Left lung (tissue), 10 donors: ENCODE measurements around the gene BCL2L14. TPM values are rescaled to one million over a fixed set of nuclear protein-coding genes. Genes with fewer than 3 reads are reported as not detected.

ENCODE experiments used
- ATAC-seq: fragments of 200-7000 bp; cut with Tn5 transposase; one replicate; pipeline ENCODE4 v1.9.1; 2020; ENCODE audit warnings: moderate library complexity
- DNase-seq, 4 donors: peaks; one replicate each; pipeline ENCODE4 v3.0.0-alpha.2; 2013 to 2020
- H3K27ac ChIP-seq, 2 donors: fragments of 200-600 bp; sonication (generic) in 1 of 2; one replicate each; pipeline versions ENCODE4 v1.5.0 to v1.8.0; 2020 to 2021
- H3K27me3 ChIP-seq, 2 donors: fragments of 200-600 bp; sonication (generic) in 1 of 2; one replicate each; pipeline versions ENCODE4 v1.5.0 to v1.8.0; 2020 to 2021
- H3K36me3 ChIP-seq, 2 donors: fragments of 200-600 bp; sonication (generic) in 1 of 2; one replicate each; pipeline versions ENCODE4 v1.5.0 to v1.8.0; 2020 to 2021
- H3K4me1 ChIP-seq, 2 donors: fragments of 200-600 bp; one replicate each; pipeline ENCODE4 v1.8.0; 2021
- H3K4me3 ChIP-seq, 2 donors: fragments of 200-600 bp; sonication (generic) in 1 of 2; one replicate each; pipeline versions ENCODE4 v1.5.0 to v1.8.0; 2020 to 2021; ENCODE audit warnings: mild to moderate bottlenecking in 1 of 2
- H3K9me3 ChIP-seq, 2 donors: fragments of 200-600 bp; sonication (generic) in 1 of 2; one replicate each; pipeline versions ENCODE4 v1.5.0 to v1.8.0; 2020 to 2021
- CTCF ChIP-seq, 2 donors: fragments of 200-600 bp; sonication (generic) in 1 of 2; IDR thresholded peaks; one replicate each; pipeline versions ENCODE4 v1.5.0 to v1.8.0; 2021; ENCODE audit warnings: antibody characterized with exemption in 2 of 2
- intact Hi-C, 2 donors: fragments of 100-400 bp; cut with DNase I; formaldehyde crosslinking; loops; one replicate each; pipeline versions ENCODE4 v1.11.2 to v1.14.2; 2022
- polyA plus RNA-seq, 6 donors: library from polyadenylated mRNA; unstranded; fragments of 120-200 nt; gene quantifications; one replicate each; pipeline ENCODE4 v1.2.1, GENCODE V29; 2013; ENCODE audit not compliant: insufficient read length in 6 of 6
- total RNA-seq, 2 donors: library from RNA; stranded (reverse); fragmentation: NEBNext Ultra II Directional; extraction: Animal tissue kit (Norgen Biotek cat#: 25700); gene quantifications; one replicate each; pipeline ENCODE4 v1.2.1, GENCODE V29; 2021
- donor health status: DM: no; HTN: yes; CAD: no.
- donor health status: DM: no; HTN: no; CAD: no.

Gene BCL2L14
- total and polyA plus RNA-seq, 8 donors, result 0.31 to 1.7 (median 0.69) TPM

- TF ChIP-seq CTCF (IDR thresholded peaks at IDR 0.05), result no peak
- Histone ChIP-seq H3K4me1 (peaks cover 0 to 13% of the 10 kb centered on the region in 2 donors), H3K27ac (no peak overlapping the region), H3K9me3 (no peaks in the 10 kb centered on the region), H3K36me3 (no peaks in the 10 kb centered on the region), H3K4me3 (no peak overlapping the region), H3K27me3 (no peaks in the 10 kb centered on the region)
- no peak for ATAC-seq
- intact Hi-C loops, result no loop called here
- DNase-seq, result no peak
Measured at GRCh38 chr12:12069821-12070548, 754 bp upstream of the BCL2L14 start.

GRCh38 chr12:12072064-12072760 is 1.5 kb downstream of the BCL2L14 start:
- Histone ChIP-seq H3K4me3 (no peak overlapping the region), H3K27ac (no peak overlapping the region), H3K9me3 (no peaks in the 10 kb centered on the region), H3K36me3 (no peaks in the 10 kb centered on the region), H3K4me1 (peaks cover 0 to 13% of the 10 kb centered on the region in 2 donors), H3K27me3 (no peaks in the 10 kb centered on the region)
- no peak for TF ChIP-seq CTCF (IDR thresholded peaks at IDR 0.05)
- intact Hi-C loops, result no loop called here
- peak in 2 of 4 donors; percentile 44 to 76 for DNase-seq
- peak; percentile 79 for ATAC-seq

GRCh38 chr12:12079291-12079690 is 8.6 kb downstream of the BCL2L14 start:
- Histone ChIP-seq H3K36me3 (no peaks in the 10 kb centered on the region), H3K9me3 (no peaks in the 10 kb centered on the region), H3K4me1 (peaks cover 3 to 7% of the 10 kb centered on the region in 2 donors), H3K27me3 (no peaks in the 10 kb centered on the region), H3K4me3 (no peak overlapping the region), H3K27ac (no peak overlapping the region)
- intact Hi-C loops, result no loop called here
- no peak for DNase-seq
- TF ChIP-seq CTCF (IDR thresholded peaks at IDR 0.05), result no peak
- no peak for ATAC-seq

GRCh38 chr12:12081836-12082497 is 11.2 kb downstream of the BCL2L14 start:
- Histone ChIP-seq H3K27me3 (no peaks in the 10 kb centered on the region), H3K36me3 (no peaks in the 10 kb centered on the region), H3K4me1 (peaks cover 3 to 7% of the 10 kb centered on the region in 2 donors), H3K4me3 (no peak overlapping the region), H3K9me3 (no peaks in the 10 kb centered on the region), H3K27ac (peak overlapping the region; percentile 57 to 62)
- ATAC-seq (peak; percentile 76), DNase-seq (no peak)
- intact Hi-C loops, result loop anchor here in 1 of 2 donors (5.0 kb wide), 1 partner anchor 245 kb away; no protein-coding TSS in a partner anchor
- peak; percentile 13 to 15 for TF ChIP-seq CTCF (IDR thresholded peaks at IDR 0.05)

- intact Hi-C loops, result loop anchor here in 1 of 2 donors (5.0 kb wide), 1 partner anchor 244 kb away; no protein-coding TSS in a partner anchor
- DNase-seq (no peak), ATAC-seq (peak; percentile 66)
- no peaks in the 10 kb centered on the region for H3K36me3 ChIP-seq
- no peaks in the 10 kb centered on the region for H3K9me3 ChIP-seq
- no peak overlapping the region for H3K27ac ChIP-seq
- no peak for TF ChIP-seq CTCF (IDR thresholded peaks at IDR 0.05)
- no peak overlapping the region for H3K4me3 ChIP-seq
- H3K4me1 ChIP-seq, result peaks cover 3 to 7% of the 10 kb centered on the region in 2 donors
- H3K27me3 ChIP-seq, result no peaks in the 10 kb centered on the region
Measured at GRCh38 chr12:12083688-12084087, 12.9 kb downstream of the BCL2L14 start.
